ENCODE measurements around the gene SLC1A1. TPM values are rescaled to one million over a fixed set of nuclear protein-coding genes. Genes with fewer than 3 reads are reported as not detected.
"Not testable (repeated sequence)": the region's sequence is repeated elsewhere in the genome, so short reads cannot be mapped to it uniquely, and the experiment has no call there.

The SLC1A1 gene
- polyA plus RNA-seq, 3 donors, result 17.9 to 25.4 (median 18.2) TPM

DNA sequence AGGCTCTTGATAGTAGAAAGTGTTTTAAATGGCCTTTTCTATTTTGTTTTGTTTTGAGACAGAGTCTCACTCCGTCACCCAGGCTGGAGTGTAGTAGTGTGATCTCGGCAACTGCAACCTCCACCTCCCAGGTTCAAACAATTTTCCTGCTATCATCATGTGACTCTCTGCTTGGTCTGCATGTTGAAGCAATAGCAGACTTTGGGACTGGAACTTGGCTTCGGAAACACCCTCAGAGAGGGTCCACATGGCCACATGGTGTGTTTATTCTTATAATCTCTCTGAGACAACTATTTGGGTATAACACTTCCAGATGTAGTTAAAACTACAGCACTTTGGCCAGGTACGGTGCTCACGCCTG is 10.9 kb downstream of the SLC1A1 start:
- DNase-seq, result no peak

DNA sequence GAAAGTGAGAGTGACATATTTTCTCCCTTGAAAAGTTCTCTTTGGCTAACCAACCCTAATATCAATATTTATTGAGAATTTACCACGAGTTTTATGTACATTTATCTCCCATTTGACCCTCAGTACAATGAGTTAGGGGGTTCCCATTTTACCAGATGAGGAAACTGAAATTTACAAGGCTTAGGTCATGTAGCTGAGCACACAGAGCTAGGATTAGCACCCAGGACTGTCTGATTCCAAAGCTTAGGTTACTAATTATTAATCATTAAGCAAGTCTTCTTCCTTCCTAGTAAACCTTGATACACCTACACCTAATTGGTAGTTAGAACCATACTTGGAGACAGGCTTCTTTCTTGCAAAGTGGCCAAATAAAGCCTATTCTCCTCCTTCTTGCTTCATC is 12.2 kb downstream of the SLC1A1 start:
- no peak for DNase-seq

- DNase-seq, result no peak
Observed at GRCh38 chr9:4503103-4503502, 12.8 kb downstream of the SLC1A1 start.

GRCh38 chr9:4504250-4504649 is 14.0 kb downstream of the SLC1A1 start:
- DNase-seq, result no peak

- DNase-seq, result no peak
Observed at GRCh38 chr9:4506490-4506889, 16.2 kb downstream of the SLC1A1 start.

DNA sequence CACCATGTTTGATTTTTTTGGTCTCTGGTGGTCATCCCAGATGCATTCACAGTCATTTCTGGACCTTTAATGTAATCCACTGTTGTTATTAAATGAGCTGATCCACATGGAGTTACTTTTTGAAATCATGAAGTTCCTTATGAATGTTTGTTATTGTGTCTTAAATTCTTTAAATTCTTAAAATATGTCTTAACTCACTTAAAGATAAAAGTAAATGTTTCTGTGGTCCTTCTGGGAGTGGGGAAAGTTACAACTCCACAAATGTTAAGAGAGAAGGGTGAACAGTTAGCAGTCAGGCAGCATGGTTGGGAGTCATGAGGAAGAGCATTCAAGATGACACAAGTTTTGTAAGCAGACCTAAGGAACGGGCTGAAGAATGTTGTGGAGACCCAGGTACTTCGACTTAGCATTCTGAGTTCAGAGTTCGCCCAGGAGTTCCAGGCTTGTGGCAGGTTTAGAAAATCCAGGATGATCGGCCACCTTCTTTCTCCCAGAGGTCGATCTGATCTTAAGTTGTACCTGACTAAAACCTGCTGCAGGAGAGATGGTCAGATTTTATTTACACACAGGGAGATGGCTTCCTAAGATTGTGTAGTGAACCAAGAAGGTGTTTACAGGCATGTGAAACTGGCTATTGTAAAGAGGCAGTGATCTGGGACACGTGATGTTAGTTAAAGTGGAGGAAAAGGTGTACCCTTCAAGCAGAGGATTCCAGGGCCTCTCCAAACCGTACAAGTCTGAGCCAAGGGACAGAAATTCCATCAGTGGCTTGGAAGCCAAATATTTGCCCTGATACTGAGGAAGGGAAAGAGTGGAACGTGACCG is 17.2 kb downstream of the SLC1A1 start:
- DNase-seq, result no peak

DNA sequence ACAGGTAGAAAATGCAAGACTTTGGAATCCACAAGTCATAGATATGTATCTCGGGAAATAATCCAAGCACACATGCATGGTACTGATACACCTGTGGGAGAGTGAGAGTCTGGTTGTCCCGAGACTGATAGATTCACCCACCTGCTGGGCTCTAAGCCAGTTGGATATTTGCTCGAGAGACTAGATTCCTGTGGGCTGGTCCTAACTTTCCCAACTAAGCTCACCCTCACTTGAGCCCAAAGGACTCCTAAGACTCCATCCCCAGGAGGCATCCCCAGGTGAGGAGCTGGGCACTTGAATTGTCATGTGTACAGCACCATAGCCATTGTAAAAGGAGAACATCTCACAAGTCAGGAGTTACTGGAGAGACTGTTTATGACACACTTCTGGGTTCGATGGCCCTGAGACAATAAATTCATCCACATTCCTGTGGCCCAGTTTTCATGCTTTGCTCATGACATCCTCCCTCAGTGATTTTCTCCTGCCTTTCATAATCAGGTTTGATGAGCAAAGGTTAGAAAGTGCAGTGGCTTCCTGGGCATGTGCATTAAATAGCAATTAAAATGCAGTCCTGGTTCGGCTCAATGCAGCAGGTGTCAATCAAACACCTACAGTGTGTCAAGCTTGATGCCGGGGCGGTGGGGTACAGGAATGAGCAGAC is 18.1 kb downstream of the SLC1A1 start:
- DNase-seq, result no peak

- no peak for DNase-seq
Observed at GRCh38 chr9:4508907-4509589, 18.8 kb downstream of the SLC1A1 start.

DNA sequence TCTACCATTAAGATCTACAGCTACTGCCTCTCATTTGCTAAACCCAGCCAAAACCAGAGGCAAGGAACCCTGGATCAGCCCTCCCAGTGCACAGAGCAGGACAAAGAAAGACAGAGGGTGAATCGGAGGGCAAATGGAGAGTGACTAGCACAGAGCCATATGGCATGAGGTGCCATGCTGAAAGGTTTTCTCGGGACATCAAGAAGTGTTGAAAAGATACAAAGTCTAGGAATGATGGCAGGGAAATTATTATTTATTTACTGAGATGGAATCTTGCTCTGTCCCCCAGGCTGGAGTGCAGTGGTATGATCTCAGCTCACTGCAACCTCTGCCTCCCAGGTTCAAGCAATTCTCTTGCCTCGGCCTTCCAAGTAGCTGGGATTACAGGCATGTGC is 19.3 kb downstream of the SLC1A1 start:
- no peak for DNase-seq

- no peak for DNase-seq
Observed at GRCh38 chr9:4510546-4511322, 20.5 kb downstream of the SLC1A1 start.

DNA sequence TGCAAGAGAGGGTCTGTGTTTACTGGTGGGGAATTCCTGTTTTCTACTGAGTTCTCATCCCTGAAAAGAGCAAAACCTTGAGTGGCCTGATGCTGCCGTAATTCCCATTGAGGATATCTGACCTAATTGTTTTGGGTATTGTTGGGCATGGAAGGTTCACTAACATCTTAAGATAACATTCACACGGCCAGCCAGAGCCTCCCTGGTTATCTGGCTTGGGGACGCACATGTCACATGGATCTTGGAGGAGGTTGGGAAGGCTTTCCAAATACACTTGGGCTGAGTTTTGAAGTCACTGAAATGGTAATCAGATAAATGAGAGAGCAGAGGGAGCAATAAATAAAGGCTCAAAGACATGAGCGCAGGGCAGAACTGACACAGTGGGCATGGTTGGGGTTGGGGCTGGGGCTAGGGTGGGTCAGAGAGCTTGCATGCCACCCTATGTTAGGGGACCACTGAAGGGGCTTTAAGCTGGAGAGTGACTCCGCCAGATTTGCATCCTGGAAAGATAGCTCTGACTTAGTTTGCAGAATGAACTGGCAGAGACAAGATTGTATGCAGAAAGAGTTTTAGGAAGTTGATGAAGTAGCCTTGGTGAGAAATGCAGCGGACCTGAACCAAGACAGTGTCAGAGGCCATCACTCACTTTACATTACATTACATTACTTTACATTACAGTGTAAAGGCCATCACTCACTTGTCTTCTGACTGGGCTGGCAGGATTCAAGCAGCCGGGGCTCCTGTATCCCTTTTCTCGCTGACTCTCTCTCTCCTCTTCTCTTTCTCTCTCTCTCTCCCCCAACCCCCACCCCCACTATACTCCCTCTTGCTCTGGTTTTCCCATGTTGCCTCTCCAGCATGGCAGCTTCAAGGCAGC is 24.2 kb downstream of the SLC1A1 start:
- DNase-seq, result no peak

- DNase-seq, result no peak
Observed at GRCh38 chr9:4515958-4516375, 25.7 kb downstream of the SLC1A1 start.

- DNase-seq, result no peak
Observed at GRCh38 chr9:4517274-4517673, 27.0 kb downstream of the SLC1A1 start.

- DNase-seq, result no peak
Observed at GRCh38 chr9:4519604-4520003, 29.3 kb downstream of the SLC1A1 start.

- no peak for DNase-seq
Observed at GRCh38 chr9:4520055-4520454, 29.8 kb downstream of the SLC1A1 start.

DNA sequence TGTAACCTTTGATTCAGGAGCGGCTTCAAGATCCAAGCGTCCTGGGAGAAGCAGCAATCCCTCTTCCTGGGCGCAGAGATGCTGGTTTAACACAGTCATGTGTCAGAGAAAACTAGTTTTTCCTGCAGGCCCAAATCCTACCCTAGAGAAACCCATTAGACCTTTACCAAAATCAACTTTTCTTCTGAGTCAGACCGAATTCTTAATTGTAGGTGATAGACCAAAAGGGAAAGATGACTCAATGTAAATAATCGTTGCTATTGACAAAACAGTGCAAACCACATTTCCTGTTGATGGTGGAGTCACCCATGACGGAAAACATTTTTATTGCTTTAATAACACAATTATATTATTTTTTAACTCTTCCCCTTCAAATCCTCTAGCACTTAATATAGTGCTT is 40.1 kb downstream of the SLC1A1 start:
- DNase-seq, result no peak

GRCh38 chr9:4530831-4531230 is 40.6 kb downstream of the SLC1A1 start:
- not testable (repeated sequence) for DNase-seq

- DNase-seq, result not testable (repeated sequence)
Observed at GRCh38 chr9:4531355-4531754, 41.1 kb downstream of the SLC1A1 start.

DNA sequence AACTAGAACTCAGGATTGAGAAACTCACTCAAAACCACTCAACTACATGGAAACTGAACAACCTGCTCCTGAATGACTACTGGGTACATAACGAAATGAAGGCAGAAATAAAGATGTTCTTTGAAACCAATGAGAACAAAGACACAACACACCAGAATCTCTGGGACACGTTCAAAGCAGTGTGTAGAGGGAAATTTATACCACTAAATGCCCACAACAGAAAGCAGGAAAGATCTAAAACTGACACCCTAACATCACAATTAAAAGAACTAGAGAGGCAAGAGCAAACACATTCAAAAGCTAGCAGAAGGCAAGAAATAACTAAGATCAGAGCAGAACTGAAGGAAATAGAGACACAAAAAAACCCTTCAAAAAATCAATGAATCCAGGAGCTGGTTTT is 43.6 kb downstream of the SLC1A1 start:
- not testable (repeated sequence) for DNase-seq

DNA sequence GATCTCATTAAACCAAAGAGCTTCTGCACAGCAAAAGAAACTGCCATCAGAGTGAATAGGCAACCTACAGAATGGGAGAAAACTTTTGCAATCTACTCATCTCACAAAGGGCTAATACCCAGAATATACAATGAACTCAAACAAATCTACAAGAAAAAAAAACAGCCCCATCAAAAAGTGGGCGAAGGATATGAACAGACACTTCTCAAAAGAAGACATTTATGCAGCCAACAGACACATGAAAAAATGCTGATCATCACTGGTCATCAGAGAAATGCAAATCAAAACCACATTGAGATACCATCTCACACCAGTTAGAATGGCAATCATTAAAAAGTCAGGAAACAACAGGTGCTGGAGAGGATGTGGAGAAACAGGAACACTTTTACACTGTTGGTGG is 45.9 kb downstream of the SLC1A1 start:
- DNase-seq, result not testable (repeated sequence)

- DNase-seq, result no peak
Observed at GRCh38 chr9:4537581-4537980, 47.3 kb downstream of the SLC1A1 start.
